SU-DHL-6 (cell line): ENCODE data around the gene NANP.

Experiments
- H2AFZ ChIP-seq: fragments of 200-600 bp; sonication (generic); 2 replicates; pipeline ENCODE4 v1.6.1; 2014; ENCODE audit warnings: low read depth, mild to moderate bottlenecking, moderate library complexity, mixed read lengths, antibody characterized with exemption, low read length; ENCODE audit not compliant: severe bottlenecking
- H3F3A ChIP-seq: fragments of 200-600 bp; shearing (Covaris generic); 2 replicates; pipeline ENCODE4 v1.6.0; 2016; ENCODE audit warnings: antibody characterized with exemption, mild to moderate bottlenecking; ENCODE audit not compliant: insufficient read depth
- H3K27ac ChIP-seq: fragments of 200-600 bp; sonication (generic); 2 replicates; pipeline ENCODE4 v1.5.1; 2016; ENCODE audit warnings: low read depth, mild to moderate bottlenecking, low read length, moderate library complexity, mixed read lengths
- H3K27me3 ChIP-seq: fragments of 200-600 bp; sonication (generic), shearing (Covaris generic); 2 replicates; pipeline ENCODE4 v1.6.0; 2014; ENCODE audit warnings: mild to moderate bottlenecking, low read length
- H3K36me3 ChIP-seq: fragments of 200-600 bp; sonication (generic); 2 replicates; pipeline ENCODE4 v1.6.1; 2014; ENCODE audit warnings: mild to moderate bottlenecking, low read length, mixed read lengths
- H3K4me2 ChIP-seq: fragments of 300-600, 200-600 bp; shearing (Covaris generic), sonication (generic); 2 replicates; pipeline ENCODE4 v1.6.0; 2014; ENCODE audit warnings: low read length, low read depth, mild to moderate bottlenecking; ENCODE audit not compliant: poor library complexity, severe bottlenecking
- H3K4me3 ChIP-seq: fragments of 200-600 bp; sonication (generic); 2 replicates; pipeline ENCODE4 v1.5.1; 2014; ENCODE audit warnings: antibody characterized with exemption, low read length, mild to moderate bottlenecking, mixed read lengths; ENCODE audit not compliant: insufficient read depth, poor library complexity, severe bottlenecking
- H3K79me2 ChIP-seq: fragments of 200-600 bp; sonication (generic); 2 replicates; pipeline ENCODE4 v1.6.1; 2014; ENCODE audit warnings: mild to moderate bottlenecking, low read length, moderate library complexity; ENCODE audit not compliant: insufficient read depth
- H3K9ac ChIP-seq: fragments of 200-600 bp; sonication (generic); 2 replicates; pipeline ENCODE4 v1.7.0; 2014; ENCODE audit warnings: mild to moderate bottlenecking, low read length
- H3K9me2 ChIP-seq: fragments of 200-600 bp; sonication (generic); replicated peaks from 2 replicates; pipeline ENCODE4 v1.6.1; 2014; ENCODE audit warnings: low read length; ENCODE audit not compliant: insufficient read depth
- H3K9me3 ChIP-seq: fragments of 200-600 bp; sonication (generic); 2 replicates; pipeline ENCODE4 v1.6.1; 2014; ENCODE audit warnings: low read length, mixed read lengths; ENCODE audit not compliant: insufficient read depth
- H4K20me1 ChIP-seq: fragments of 200-600 bp; sonication (generic); 2 replicates; pipeline ENCODE4 v1.6.1; 2014; ENCODE audit warnings: low read depth, mild to moderate bottlenecking, antibody characterized with exemption, low read length, moderate library complexity, mixed read lengths
- CTCF ChIP-seq: fragments of 200-600 bp; sonication (generic); IDR thresholded peaks from one replicate; pipeline ENCODE4 v1.5.1; 2017; ENCODE audit warnings: antibody characterized with exemption, mild to moderate bottlenecking, low read length, moderate library complexity; ENCODE audit not compliant: insufficient read depth, poor library complexity, severe bottlenecking
- EZH2phosphoT487 ChIP-seq: fragments of 200-600 bp; sonication (generic), shearing (Covaris generic); conservative IDR thresholded peaks from 2 replicates; pipeline ENCODE4 v1.6.1; 2018; ENCODE audit warnings: mild to moderate bottlenecking, antibody characterized with exemption, low read length, moderate library complexity, mixed read lengths

The NANP gene

GRCh38 chr20:25576783-25577530, 46.9 kb downstream of the NANP start:
- no peak overlapping the region for H3K27ac ChIP-seq
- no peak overlapping the region for H3K4me2 ChIP-seq
- H3K9me2 ChIP-seq = no peaks in the 10 kb centered on the region
- no peaks in the 10 kb centered on the region for H3K36me3 ChIP-seq
- H3K9ac ChIP-seq = no peak overlapping the region
- no peaks in the 10 kb centered on the region for H3K27me3 ChIP-seq
- H3K4me3 ChIP-seq = no peak overlapping the region
- H4K20me1 ChIP-seq = no peaks in the 10 kb centered on the region
- TF ChIP-seq CTCF (no peak), EZH2phosphoT487 (no peak)
- no peaks in the 10 kb centered on the region for H3F3A ChIP-seq
- H3K9me3 ChIP-seq = no peaks in the 10 kb centered on the region
- no peak overlapping the region for H2AFZ ChIP-seq
- H3K79me2 ChIP-seq = no peaks in the 10 kb centered on the region

- H3K36me3 ChIP-seq = no peaks in the 10 kb centered on the region
- no peak overlapping the region for H3K9ac ChIP-seq
- H3K4me2 ChIP-seq = no peak overlapping the region
- no peak overlapping the region for H3K27ac ChIP-seq
- no peak overlapping the region for H3K4me3 ChIP-seq
- H3K79me2 ChIP-seq = no peaks in the 10 kb centered on the region
- no peaks in the 10 kb centered on the region for H3F3A ChIP-seq
- TF ChIP-seq CTCF = no peak
- no peak for TF ChIP-seq EZH2phosphoT487
- H3K9me3 ChIP-seq = no peaks in the 10 kb centered on the region
- no peaks in the 10 kb centered on the region for H4K20me1 ChIP-seq
- no peak overlapping the region for H2AFZ ChIP-seq
- no peaks in the 10 kb centered on the region for H3K27me3 ChIP-seq
- H3K9me2 ChIP-seq = no peaks in the 10 kb centered on the region
Measured at GRCh38 chr20:25574411-25574810, 49.4 kb downstream of the NANP start.

GRCh38 chr20:25573288-25574251, 50.2 kb downstream of the NANP start:
- Histone ChIP-seq H3K4me2 (no peak overlapping the region), H3K9me2 (no peaks in the 10 kb centered on the region), H2AFZ (no peak overlapping the region), H3K27ac (no peak overlapping the region), H3K4me3 (no peak overlapping the region), H3K79me2 (no peaks in the 10 kb centered on the region), H3K36me3 (no peaks in the 10 kb centered on the region), H3K9ac (no peak overlapping the region), H3F3A (no peaks in the 10 kb centered on the region), H3K27me3 (no peaks in the 10 kb centered on the region), H4K20me1 (no peaks in the 10 kb centered on the region), H3K9me3 (no peaks in the 10 kb centered on the region)
- no peak for TF ChIP-seq CTCF
- no peak for TF ChIP-seq EZH2phosphoT487
